SHP77 (cell line): ENCODE results near the gene ZNF559.
"Not testable (repeated sequence)": the region's sequence is repeated elsewhere in the genome, so short reads cannot be mapped to it uniquely, and the experiment has no call there.

Source experiments
- DNase-seq, 2 experiments: peaks; one replicate each; lab custom pipeline; 2025; lab: John Stamatoyannopoulos, UW

Gene ZNF559

GRCh38 chr19:9323919-9324583 lies at the start of gene ZNF559:
Gene ZNF559, plus strand, starts transcription at chr19:9324179. Its CDS starts 14,371 bp downstream, at chr19:9338550.
- peak; percentile 90 to 91 for DNase-seq

- not testable (repeated sequence) for DNase-seq
These were observed 40.5 kb upstream of the ZNF559 start for GRCh38 chr19:9283485-9283884.

DNA sequence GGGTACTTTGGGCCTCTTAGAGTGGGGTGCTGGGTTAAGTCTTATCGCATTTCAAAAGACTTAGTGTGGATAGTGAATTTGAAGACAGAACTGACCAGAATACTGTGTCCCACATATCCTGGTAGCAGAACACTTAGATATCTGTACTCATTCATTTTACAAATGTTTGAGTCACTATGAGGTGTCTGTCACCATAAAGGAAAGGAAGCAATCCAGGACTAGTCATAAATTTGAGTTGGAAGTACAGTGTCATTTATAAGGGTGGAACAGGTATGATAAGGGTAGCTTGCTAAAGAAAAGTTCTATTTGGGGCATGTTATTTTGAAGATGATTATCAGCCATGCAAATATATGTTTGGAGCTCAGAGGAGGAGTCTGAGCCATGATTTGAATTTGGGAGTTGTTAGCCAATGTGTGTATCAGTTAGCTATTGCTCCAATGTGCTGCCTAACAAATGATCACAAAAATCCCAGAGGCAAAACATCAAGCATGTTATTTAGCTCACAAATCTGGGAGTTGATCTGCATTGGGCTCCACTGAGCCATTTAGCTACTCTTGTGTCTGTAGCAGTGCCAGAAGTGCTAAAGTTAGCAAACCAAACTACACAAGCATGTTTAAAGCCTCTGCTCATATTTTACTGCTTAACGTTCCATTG lies 34.6 kb upstream of the ZNF559 start:
- no peak for DNase-seq

DNA sequence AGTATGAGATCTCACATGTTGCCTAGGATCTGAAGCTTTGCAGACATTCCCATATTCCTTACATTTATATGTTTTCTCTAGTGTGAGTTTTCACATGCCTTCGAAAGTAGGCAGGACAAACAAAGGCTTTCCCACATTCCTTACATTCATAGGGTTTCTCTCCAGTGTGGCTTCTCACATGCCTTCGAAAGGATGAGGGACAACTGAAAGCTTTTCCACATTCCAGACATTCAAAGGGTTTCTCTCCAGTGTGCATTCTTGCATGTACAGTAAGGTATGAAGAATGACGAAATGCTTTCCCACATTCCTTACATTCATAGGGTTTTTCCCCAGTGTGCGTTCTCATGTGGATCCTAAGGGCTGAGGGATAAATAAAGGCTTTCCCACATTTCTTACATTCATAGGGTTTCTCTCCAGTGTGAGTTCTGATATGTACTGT lies 28.5 kb upstream of the ZNF559 start:
- DNase-seq, result no peak

- no peak for DNase-seq
These were observed 27.6 kb upstream of the ZNF559 start for GRCh38 chr19:9296336-9296735.

- no peak for DNase-seq
These were observed 17.5 kb upstream of the ZNF559 start for GRCh38 chr19:9306443-9306842.

DNA sequence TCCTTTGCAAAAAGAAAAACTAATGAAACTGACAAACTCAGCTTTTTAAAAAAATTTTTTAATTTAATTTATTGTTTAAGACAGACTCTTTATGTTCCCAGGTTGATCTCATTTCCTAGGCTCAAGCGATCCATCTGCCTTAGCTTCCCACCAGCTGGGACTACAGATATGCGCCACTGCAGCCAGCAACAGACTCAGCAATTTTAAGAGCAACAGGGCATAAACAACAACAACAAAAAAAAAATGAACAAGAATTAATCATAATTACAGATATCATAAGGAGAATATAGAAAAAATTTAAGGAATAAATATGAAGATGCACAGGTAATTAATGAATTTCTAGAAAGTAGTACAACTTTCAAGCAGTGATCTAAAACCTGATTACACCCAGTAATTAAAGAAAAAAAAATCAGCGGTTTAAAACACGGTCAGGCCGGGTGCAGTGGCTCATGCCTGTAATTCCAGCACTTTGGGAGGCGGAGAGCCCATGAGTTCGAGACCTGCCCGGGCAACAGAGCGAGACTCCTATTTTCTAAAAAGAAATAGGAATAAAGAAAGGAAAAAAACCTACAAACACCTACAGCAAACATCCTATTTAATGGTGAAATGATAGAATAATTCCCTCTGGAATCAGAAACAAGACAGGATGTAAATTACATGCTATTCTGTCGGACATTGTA lies 15.7 kb upstream of the ZNF559 start:
- DNase-seq, result no peak

DNA sequence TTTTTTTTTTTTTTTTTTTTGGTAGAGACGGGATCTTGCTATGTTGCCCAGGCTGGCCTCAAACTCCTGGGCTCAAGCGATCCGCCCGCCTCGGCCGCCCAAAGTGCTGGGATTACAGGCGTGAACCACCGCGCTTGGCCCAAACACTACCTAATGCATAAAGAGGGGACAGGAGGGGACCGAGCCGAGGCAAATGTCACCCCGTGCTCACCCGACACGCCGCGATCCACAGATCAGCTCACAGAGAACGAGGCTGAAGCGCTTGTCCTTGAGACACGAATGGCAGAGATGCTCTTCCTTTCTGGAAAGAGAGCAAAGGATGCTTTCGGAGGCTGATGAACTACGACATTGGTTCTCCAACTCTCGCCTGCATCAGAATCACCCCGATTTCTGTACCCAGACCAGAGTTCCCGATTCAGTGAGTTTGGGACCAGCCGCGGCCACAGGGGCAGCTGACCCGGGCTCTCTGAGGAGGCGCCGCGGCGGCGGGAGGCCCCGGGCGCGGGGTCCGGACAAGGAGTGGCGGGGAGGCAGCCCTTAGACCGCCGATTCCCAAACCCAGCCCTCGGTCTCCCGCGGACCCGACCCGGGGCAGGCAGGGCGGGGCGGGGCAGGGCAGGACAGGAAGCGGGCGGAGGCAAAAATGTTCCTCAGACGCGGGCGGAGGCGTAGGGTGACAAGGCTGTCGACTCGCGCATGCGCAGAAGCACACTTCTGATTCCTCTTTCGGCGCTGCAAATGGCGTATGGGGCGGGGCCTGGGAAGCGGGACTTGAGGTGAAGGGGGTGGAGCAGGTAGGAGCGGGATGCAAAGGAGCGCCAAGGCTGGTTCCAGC lies 14.6 kb upstream of the ZNF559 start, which contains the start of gene ZNF699:
Gene ZNF699, minus strand, starts transcription at position 700 of the 835 bp plus-strand sequence. CDS start 4,719 bp downstream, outside the sequence.
- DNase-seq, result peak; percentile 97 to 98

DNA sequence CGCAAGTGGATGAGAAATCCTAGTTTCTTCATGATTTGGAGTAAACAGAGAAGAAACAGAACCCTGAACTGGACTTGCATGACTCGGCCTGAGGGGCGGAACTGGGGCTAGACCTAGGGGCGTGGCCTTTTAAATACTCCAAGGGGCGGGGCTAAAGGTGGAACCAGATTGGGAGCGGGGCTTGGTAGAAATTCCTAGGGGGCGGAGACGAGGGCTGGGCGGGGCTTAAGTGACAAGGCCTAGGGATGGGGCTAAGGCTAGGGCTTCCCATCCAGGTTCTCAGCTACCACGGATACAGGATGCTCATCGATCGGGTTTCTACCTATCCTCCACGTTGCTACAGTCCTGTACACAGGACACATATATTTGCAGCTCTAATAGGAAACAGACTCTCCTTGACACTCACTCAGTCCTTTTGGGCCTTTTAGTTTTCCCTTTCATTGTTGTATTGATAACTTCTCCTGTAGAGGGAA lies 14.0 kb upstream of the ZNF559 start:
- DNase-seq, result peak; percentile 94

- DNase-seq, result no peak
These were observed 10.2 kb upstream of the ZNF559 start for GRCh38 chr19:9313756-9314155.

DNA sequence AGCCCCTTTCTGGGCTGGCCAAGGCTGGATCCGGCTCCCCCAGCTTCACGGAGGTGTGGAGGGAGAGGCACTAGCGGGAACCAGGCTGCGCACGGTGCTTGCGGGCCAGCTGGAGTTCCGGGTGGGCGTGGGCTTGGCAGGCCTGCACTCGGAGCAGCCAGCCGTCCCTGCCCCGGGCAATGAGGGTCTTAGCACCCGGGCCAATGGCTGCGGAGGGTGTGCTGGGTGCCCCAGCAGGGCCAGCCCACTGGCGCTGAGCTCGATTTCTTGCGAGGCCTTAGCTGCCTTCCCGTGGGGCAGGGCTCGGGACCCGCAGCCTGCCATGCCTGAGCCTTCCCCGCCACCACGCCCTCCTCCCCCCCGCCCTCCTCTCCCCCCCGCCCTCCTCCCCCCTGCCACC lies 2.6 kb upstream of the ZNF559 start:
- DNase-seq, result no peak

DNA sequence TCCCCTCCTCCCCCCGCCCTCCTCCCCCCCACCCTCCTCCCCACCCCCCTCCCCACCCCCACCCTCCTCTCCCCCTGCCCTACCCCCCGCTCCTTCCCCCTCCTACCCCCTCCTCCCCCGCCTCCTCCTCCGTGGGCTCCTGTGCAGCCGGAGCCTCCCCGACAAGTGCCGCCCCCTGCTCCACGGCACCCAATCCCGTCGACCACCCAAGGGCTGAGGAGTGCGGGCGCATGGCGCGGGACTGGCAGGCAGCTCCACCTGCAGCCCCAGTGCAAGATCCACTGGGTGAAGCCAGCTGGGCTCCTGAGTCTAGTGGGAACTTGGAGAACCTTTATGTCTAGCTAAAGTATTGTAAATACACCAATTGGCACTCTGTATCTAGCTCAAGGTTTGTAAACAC lies 2.2 kb upstream of the ZNF559 start:
- DNase-seq, result not testable (repeated sequence)

- not testable (repeated sequence) for DNase-seq
These were observed 1.8 kb upstream of the ZNF559 start for GRCh38 chr19:9322201-9322600.

DNA sequence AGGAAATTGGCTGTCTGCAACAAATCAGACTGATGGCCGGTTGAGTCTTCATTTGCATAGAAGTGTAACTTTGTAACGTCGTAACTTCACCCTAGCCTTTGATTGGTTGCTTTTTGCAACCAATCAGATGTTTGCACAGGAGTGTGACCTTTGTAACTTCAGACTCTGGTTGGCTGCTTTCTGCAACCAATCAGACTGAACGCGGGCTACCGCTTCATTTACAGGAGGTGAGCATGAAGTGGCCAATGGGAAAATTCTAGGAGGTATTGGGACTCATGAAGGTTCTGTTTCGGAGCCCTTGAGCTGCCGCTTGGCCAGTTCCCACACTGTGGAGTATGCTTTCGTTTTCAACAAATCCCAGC lies 441 bp upstream of the ZNF559 start:
- DNase-seq, result peak; percentile 81

DNA sequence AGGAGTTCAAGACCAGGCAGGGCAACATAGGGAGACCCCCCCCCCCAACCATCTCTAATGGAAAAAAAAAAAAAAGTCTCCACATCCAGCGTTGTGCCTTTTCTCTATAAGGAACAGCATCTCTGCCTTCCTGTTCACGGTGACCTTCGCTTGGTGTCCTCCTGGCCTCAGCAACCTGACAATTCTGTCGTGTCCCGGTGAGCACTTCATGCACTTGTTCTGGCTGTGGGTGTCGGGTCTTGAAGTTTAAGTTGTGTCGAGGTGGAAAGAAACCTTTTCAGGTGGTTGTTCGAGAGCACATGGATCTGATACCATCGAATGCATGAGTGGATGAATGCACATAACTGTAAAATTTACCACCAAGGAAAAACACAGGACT lies 594 bp downstream of the ZNF559 start:
- DNase-seq, result no peak

- no peak for DNase-seq
These were observed 6.0 kb downstream of the ZNF559 start for GRCh38 chr19:9329999-9330398.

DNA sequence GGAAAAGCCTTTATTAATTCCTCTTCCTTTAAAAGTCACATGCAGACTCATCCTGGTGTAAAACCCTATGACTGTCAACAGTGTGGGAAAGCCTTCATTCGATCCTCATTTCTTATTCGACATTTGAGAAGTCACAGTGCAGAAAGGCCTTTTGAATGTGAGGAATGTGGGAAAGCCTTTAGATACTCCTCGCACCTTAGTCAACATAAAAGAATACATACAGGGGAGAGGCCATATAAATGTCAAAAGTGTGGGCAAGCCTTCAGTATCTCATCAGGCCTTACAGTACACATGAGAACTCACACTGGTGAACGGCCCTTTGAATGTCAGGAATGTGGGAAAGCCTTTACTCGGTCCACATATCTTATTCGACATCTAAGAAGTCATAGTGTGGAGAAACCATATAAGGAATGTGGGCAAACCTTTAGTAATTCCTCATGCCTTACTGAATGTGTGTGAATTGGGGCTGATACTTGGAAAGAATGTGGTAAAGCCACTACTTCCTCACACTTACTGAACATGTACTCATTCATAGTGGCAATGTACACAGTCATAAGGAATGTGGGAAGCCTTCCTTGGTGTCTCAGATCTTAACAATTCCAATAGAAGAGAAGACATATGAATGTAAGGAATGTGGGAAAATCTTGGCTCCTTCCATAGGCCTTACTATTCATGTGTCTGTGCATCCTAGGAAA lies 18.8 kb downstream of the ZNF559 start:
- DNase-seq, result no peak

GRCh38 chr19:9345005-9345404 lies 21.0 kb downstream of the ZNF559 start:
- DNase-seq, result no peak

DNA sequence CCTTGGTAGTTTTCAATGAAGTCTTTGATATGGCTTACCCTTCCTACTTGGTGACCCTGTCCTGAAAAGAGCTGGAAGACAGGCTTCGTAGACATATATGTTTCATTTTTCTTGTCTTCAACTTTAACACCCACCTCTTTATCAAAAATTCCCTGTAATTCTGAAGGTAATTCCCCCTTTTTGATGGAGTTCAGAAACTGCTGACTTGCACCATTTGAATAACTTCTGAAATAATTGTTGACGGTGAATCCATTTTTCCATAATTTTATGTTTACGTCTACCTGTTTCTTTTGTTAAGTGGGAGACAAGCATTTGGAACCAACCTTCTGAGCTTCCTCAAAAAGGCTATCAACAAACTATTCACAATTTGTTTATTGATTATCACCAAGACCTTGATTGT lies 24.3 kb downstream of the ZNF559 start:
- no peak for DNase-seq

GRCh38 chr19:9348671-9349070 lies 24.7 kb downstream of the ZNF559 start:
- no peak for DNase-seq

DNA sequence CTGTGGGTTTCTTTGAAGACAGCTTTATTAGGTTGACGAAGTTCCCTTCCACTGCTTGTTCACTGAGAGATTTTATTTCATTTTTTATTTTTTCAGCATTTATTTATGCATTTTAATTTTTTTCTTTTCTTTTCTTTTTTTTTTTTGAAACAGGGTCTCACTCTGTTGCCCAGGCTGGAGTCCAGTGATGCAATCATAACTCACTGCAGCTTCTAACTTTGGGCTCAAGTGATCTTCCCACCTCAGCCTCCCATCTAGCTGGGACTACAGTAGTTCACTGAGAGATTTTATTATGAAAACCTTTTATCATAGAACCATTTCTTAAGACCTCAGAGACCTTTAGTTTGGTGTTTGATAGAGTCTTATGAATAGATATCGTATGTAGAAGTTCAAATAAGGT lies 28.5 kb downstream of the ZNF559 start:
- DNase-seq, result no peak
